GM18858 (cell line): ENCODE results near the gene C1orf74.
A peak's percentile ranks its signal among the peaks of the same experiment; 100 is the strongest.

ENCODE experiments used
- ATAC-seq: cut with Tn5 transposase; IDR thresholded peaks from one replicate; pipeline ENCODE4 v1.9.1; 2021; ENCODE audit not compliant: unreplicated experiment

C1orf74 gene

GRCh38 chr1:209772126-209772525 is 12.2 kb downstream of the C1orf74 start:
- no peak for ATAC-seq

GRCh38 chr1:209770636-209771415 is 13.5 kb downstream of the C1orf74 start:
- no peak for ATAC-seq

GRCh38 chr1:209769971-209770370 is 14.4 kb downstream of the C1orf74 start:
- ATAC-seq: no peak

DNA sequence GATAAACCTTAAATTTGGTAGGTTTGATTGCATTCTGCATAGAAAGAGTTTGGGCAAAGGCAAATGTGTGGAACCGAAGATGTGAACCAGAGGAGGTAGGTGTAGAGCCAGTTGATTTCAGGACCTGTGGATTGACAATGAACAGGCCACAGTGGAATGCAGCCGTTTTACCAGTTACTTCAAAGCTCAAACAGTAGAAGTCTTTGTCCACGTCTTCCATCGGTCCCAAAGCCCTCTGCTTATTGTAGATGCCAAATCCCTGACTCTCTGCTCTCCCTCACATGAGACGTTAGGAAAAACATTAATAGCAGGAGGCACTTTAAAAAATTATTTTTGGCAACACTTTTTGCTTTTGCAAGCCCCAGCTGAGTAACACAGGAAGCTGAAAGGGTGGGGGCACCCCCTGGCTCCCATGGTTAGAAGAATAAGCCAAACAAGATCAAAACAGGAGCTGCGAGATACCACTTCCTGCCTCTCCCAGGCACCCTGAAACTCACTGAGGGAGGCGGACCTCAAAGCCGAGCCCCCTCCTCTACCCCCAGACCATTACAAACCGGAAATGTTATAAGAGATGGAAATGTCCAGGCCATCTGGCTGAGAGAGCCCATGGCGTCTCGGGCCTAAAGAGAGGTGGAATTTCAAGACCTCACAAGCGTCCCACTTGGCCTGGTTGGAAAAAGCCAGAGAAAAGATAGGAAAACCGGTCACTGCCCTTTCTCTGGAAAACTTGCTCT is 15.0 kb downstream of the C1orf74 start:
- peak; percentile 65 for ATAC-seq

DNA sequence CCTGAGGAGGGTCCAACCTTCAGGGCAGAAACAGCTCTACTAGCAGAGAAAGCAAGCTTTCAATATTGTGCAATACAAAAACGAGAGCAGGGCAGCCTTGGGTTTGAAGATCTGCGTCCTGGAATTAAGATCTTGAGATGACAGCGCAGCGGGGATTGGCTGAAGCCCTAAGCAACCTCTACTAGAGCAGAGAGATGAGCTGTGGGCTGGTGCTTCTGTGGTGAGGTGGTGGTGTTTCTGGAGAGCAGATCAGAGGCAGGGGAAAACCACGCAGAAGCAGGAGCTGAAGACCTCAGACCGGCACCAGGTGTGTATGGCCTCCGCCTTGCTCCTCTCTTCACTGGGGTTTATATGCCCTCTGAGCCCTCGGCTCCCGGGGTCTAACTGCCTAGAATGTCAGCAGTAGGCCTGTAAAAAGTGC is 16.0 kb downstream of the C1orf74 start:
- ATAC-seq: peak; percentile 84

DNA sequence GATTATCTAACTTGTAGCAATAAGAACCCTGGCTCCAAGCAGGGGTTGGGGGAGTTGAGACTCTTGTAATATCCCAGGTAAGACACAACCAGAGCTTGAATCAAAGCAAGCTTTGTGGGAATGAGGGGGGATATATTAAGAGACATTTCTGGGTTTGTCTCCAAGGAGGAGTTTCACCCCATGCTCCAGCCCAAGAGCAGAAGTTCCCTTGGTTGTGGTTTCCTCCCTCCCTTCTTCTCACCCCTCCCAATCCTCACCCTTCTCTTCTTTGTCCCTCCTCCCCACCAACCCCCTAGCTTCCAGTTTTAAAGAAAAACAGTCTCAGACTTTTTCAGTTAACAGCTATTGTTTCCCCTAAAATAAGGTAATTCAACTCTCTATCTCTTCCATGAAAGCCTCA is 16.7 kb downstream of the C1orf74 start:
- no peak for ATAC-seq

DNA sequence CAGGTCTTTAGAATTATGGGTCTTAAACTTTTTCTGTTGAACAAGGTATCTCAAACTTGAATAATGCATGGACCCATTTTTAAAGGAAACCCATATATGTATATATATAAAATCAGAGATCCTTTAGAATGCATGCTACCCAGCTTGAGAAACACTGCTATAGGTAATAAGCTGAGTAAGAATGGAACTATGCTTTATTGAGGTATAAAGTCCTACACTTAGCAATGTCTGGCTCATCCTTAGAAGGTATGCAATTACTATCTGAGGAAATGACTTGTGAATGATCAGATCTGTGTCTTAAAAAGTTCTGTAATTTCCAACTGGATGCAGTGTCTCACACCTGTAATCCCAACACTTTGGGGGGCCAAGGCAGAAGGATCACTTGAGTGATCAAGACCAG is 17.3 kb downstream of the C1orf74 start:
- no peak for ATAC-seq

DNA sequence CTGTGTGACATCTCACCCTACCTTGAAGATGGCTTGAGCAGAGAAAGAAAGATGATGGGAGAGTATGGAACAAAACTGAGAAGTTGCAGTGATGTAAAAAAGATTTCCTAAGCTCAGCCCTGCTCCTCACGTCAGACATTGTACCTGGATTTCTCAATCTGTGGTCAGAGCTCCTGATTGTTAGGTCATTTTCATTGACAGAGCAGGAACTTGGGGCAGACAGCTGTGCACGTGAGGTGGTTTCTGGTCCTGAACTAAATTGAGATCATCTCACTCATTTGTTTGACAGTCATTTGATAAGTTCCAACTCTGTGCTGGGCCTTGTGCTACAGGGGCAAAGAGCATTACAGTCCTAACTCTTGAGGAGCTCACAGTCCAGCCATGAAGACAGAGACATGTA is 18.3 kb downstream of the C1orf74 start:
- ATAC-seq: no peak

- no peak for ATAC-seq
Observed at GRCh38 chr1:209761011-209761635, 23.2 kb downstream of the C1orf74 start.

- no peak for ATAC-seq
Observed at GRCh38 chr1:209759829-209760359, 24.5 kb downstream of the C1orf74 start.

- no peak for ATAC-seq
Observed at GRCh38 chr1:209758400-209758799, 26.0 kb downstream of the C1orf74 start.

DNA sequence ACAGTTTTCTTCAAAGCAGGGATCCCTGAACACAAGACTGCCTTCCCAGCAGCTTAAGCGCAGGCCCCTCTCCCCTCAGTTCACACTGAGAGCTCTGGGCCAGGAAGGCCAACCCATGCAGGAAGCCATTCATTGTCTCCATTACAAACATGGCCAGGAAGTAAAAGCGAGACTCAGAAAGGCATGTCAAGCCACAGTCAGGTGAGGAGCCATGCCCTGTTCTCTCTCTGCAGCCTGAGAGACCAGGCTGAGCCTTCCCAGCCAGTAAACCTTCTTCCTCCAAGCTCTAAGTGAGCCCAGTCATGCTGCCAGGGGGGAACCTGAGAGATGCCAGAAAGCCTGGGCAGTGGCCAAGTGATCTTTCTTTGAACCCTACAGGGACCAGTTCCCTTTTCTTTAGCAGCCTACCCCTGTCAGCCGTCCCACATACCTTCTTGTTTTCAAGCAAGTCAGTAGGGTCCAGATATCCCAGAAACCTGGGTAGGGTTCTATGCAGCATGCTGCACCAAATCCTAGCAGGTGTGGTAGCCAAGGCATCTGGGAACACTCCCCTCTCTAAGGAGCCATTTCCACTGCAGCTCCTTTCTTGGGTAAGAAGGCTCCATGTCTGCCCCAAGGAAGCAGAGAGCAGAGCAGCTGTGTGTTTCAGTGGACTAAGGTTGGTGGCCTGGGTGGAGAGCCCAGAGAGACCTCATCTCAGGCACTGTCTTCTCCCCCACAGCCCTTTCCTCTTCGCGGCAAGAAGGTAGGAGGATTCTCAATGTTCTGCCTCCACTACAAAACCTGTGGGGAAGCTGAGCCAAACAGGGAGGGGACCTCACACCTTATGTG is 27.5 kb downstream of the C1orf74 start:
- ATAC-seq: peak; percentile 23

DNA sequence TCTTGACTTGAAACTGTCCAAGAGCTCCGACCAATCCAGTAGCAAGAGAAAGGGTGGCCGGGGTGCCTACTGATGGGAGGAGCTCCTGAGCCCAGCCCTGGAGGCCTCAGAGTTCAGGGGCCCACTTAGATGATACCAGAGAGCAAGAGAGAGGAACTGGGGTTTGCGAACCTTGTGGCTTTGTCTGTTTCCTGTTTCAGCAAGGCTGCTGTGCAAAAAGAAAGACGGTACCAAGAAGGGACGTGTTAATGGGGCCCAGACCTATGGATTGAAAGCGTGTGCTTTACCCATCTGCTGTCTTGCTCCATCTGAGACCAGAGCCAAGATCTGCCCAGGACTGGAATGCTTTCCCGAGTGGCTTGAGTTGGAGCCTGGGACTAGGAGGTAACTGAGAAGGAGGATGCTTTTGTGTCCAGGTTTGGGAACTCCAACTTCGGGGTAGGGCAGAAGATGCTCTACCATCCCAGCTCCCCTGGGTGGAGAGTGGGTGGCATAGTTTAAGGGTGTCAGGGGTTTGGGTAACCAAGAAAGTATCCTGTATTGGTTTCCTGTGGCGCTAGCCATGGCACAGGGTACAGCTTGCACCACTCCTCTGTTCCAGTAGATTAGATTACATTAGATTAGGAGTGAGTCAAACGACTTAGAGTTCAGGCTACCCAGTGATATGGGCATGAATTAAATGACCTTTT is 28.3 kb downstream of the C1orf74 start, which contains the start of gene TRAF3IP3:
TSS of gene TRAF3IP3 (plus strand) at position 128 of the 689 bp plus-strand sequence. CDS start 3,987 bp downstream, outside the sequence.
- peak; percentile 59 for ATAC-seq

- ATAC-seq: no peak
Observed at GRCh38 chr1:209755256-209755655, 29.1 kb downstream of the C1orf74 start.

GRCh38 chr1:209752890-209753289 is 31.5 kb downstream of the C1orf74 start:
- ATAC-seq: no peak

- peak; percentile 47 for ATAC-seq
Observed at GRCh38 chr1:209751627-209752231, 32.6 kb downstream of the C1orf74 start.

- no peak for ATAC-seq
Observed at GRCh38 chr1:209749670-209750323, 34.6 kb downstream of the C1orf74 start.

DNA sequence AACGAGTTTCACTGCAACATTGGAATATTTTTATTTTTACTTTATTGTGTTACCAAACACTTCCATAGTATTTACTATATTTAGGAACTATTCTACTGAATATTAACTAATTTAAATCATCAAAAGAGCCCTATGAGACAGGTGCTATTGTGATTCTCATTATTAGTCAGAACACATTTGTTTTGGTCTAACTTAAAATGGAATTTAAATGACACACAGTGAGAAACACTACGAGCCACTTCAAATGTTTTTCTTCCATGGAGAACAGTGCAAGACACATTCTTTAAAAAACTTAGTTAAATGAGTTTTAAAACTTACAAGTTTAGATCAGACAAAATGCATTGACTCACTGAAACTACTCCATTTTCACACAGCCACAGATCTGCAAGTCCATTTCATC is 35.2 kb downstream of the C1orf74 start:
- ATAC-seq: no peak

GRCh38 chr1:209748620-209749019 is 35.7 kb downstream of the C1orf74 start:
- ATAC-seq: no peak
